ENCODE data around the gene SIN3B. TPM values are rescaled to one million over a fixed set of nuclear protein-coding genes. Genes with fewer than 3 reads are reported as not detected.

The SIN3B gene
- total RNA-seq, 1 donor from 2014 or later, result 84.8 TPM

DNA sequence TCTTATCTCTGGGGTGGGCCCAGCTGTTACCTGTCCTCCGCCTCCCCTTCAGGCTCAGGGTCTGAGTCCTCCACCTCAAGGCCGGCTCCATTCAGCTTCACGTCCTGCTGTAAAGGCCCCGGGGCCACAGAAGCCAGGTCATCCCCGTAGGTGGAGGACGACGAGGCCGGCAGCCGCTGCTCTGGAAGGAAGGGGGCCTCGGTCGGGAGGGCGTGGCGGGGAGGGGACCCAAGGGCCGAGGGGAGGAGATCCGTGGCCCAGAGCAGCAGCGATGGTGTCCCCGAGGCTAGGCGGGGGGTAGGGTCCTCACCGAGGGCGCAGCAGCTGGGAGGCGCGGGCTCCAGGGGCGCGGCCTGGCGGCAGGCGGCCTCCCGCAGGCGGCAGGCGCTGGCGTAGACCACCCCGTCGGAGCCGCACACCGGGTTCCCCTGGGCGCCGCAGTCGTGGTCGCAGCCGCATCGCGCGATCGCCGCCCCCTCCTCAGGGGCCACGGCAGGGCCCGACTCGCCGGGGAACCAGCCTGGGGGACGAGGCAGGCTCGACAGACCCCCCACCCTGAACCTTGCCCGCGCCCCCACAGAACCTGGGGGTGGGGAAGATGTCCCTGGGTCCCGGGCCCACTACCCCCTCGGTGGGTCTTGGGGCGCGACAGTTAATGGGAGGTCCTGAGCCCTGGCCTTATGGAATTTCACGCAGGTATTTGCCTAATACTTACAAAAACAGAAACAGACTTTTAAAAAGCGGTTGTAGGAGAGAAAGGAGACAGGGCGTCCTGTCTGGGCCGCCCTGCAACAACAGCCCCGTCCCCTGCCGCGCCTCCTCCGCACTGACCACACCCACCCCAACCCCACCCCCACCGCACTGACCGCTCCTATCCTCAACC lies 67.2 kb downstream of the SIN3B start:
- DNase-seq (ENCODE audit: low spot score), result peak; percentile 28
- TF ChIP-seq, protein P1, sequence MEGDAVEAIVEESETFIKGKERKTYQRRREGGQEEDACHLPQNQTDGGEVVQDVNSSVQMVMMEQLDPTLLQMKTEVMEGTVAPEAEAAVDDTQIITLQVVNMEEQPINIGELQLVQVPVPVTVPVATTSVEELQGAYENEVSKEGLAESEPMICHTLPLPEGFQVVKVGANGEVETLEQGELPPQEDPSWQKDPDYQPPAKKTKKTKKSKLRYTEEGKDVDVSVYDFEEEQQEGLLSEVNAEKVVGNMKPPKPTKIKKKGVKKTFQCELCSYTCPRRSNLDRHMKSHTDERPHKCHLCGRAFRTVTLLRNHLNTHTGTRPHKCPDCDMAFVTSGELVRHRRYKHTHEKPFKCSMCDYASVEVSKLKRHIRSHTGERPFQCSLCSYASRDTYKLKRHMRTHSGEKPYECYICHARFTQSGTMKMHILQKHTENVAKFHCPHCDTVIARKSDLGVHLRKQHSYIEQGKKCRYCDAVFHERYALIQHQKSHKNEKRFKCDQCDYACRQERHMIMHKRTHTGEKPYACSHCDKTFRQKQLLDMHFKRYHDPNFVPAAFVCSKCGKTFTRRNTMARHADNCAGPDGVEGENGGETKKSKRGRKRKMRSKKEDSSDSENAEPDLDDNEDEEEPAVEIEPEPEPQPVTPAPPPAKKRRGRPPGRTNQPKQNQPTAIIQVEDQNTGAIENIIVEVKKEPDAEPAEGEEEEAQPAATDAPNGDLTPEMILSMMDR (IDR thresholded peaks at IDR 0.05; ENCODE audit: unreplicated experiment), result no peak
- Mint-ChIP-seq H3K36me3 (ENCODE audit: low read depth, unreplicated experiment) (no peaks in the 10 kb centered on the region), H3K27me3 (ENCODE audit: unreplicated experiment) (peaks cover 10% of the 10 kb centered on the region), H3K4me1 (ENCODE audit: unreplicated experiment) (peaks cover 3% of the 10 kb centered on the region), H3K9me3 (ENCODE audit: unreplicated experiment) (no peaks in the 10 kb centered on the region), H3K4me3 (ENCODE audit: unreplicated experiment) (peak overlapping the region; percentile 67), H3K27ac (ENCODE audit: unreplicated experiment) (no peak overlapping the region)

DNA sequence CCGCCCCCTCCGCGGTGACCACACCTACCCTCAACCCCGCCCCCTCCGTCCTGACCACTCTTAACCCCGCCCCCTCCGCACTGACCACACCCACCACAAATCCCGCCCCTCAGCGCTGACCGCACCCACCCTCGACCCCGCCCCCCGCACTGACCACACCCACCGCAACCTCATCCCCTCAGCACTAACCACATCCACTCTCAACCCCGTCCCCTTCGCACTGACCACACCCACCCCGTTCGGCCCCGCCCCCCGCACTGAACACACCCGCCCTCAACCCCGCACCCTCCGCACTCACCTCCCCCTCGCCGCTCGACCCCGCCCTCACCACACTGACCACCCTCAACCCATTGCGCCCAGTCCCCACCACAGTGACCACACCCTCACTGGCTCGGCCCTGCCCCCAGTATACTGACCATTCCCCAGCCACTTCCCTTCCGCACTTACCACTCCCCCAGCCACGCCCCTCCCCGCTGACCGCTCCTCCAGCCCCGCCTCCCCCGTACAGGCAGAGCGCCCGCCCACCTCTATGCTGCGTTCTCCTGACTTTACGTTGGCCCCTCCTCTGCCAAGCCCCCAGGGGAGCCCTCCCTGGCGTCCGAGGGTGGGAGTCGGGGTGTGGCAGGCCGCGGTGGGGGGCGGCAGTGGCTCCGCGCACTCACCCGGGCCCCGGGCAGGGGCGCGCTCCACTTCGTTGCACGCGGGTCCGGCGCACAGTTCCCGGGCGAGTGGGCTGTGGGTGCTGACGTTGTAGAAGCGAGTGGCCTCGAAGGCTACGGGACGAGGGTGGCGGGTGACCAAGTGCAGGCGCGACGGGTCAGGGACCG lies 68.0 kb downstream of the SIN3B start:
- DNase-seq (ENCODE audit: low spot score), result peak; percentile 93

DNA sequence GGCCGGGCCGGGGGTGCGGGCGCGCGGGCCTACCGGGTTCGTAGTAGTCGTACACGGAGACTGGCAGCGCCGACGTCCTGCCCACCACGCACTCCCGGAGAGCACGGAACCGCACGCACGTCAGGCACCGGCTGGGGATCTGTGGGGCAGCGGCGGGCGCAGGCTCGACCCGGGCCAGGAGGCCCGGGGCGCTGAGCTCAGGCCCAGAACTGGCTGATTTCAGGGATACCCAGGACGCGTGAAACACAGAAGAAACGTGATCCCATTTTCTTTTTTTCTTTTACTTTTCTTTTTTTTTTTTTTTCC lies 68.6 kb downstream of the SIN3B start:
- Mint-ChIP-seq H3K9me3 (ENCODE audit: unreplicated experiment) (no peaks in the 10 kb centered on the region), H3K4me1 (ENCODE audit: unreplicated experiment) (peaks cover 3% of the 10 kb centered on the region), H3K36me3 (ENCODE audit: low read depth, unreplicated experiment) (no peaks in the 10 kb centered on the region), H3K4me3 (ENCODE audit: unreplicated experiment) (no peak overlapping the region), H3K27ac (ENCODE audit: unreplicated experiment) (no peak overlapping the region), H3K27me3 (ENCODE audit: unreplicated experiment) (peaks cover 8% of the 10 kb centered on the region)
- no peak for DNase-seq (ENCODE audit: low spot score)
- TF ChIP-seq, protein P1 (IDR thresholded peaks at IDR 0.05; ENCODE audit: unreplicated experiment), result no peak

More for the DNA sequence above, 68.0 kb downstream of the SIN3B start:
- Mint-ChIP-seq H3K4me1 (ENCODE audit: unreplicated experiment) (peaks cover 3% of the 10 kb centered on the region), H3K27ac (ENCODE audit: unreplicated experiment) (no peak overlapping the region), H3K27me3 (ENCODE audit: unreplicated experiment) (peaks cover 8% of the 10 kb centered on the region), H3K36me3 (ENCODE audit: low read depth, unreplicated experiment) (no peaks in the 10 kb centered on the region), H3K4me3 (ENCODE audit: unreplicated experiment) (no peak overlapping the region), H3K9me3 (ENCODE audit: unreplicated experiment) (no peaks in the 10 kb centered on the region)
- TF ChIP-seq, protein P1 (IDR thresholded peaks at IDR 0.05; ENCODE audit: unreplicated experiment), result no peak

DNA sequence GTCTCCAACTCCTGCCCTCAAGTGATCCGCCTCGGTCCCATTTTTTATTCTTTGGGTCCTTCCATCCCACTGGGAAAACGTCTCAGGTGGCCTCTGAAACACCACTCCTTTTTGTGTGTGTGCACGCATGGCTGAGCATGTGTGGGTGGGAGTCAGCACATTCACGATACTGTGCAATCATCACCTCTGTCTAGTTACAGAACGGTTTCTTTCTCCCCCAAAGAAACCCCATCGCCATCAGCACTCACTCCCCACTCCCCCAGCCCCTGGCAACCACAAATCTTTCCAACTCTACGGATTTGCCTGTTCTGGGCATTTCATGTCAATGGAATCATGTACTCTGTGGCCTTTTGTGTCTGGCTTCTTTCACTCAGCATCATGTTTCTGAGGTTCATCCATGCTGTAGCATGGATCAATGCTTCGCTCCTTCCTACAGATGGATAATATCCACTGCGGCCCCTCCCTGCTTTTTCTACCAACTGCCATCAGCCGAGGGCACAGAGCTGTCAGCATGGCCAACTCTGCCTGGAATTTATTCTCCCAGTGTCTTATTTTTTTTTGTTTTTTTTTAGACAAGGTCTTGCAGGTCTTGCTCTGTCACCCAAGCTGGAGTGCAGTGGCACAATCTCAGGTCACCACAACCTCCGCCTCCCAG lies 69.3 kb downstream of the SIN3B start:
- TF ChIP-seq, protein P1 (IDR thresholded peaks at IDR 0.05; ENCODE audit: unreplicated experiment), result no peak
- no peaks in the 10 kb centered on the region for H3K9me3 Mint-ChIP-seq (ENCODE audit: unreplicated experiment)
- DNase-seq (ENCODE audit: low spot score), result no peak
- no peak overlapping the region for H3K27ac Mint-ChIP-seq (ENCODE audit: unreplicated experiment)
- H3K36me3 Mint-ChIP-seq (ENCODE audit: low read depth, unreplicated experiment), result no peaks in the 10 kb centered on the region
- H3K27me3 Mint-ChIP-seq (ENCODE audit: unreplicated experiment), result peaks cover 8% of the 10 kb centered on the region
- H3K4me3 Mint-ChIP-seq (ENCODE audit: unreplicated experiment), result peak overlapping the region; percentile 73
- peaks cover 3% of the 10 kb centered on the region for H3K4me1 Mint-ChIP-seq (ENCODE audit: unreplicated experiment)

Measured in endothelial cell (in vitro differentiated cells).